ENCODE data around the gene ADAMTS2.

The ADAMTS2 gene

DNA sequence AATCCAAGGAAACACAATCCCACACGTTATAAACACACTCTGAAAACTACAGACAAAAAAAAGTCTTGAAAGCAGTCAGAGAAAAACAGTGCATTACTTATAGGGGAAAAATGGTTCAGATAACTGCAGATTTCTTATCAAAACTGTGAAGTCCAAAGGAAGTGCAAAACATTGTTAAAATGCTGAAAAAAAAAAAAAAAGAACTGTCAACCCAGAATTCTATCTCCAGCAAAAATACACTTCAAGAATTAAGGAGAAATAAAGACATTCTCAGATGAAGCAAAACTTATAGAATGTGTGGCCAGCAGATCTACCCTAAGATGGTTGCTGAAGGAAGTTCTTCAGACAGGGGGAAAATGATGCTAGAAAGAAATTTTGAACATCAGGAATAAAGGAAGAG is 40.4 kb downstream of the ADAMTS2 start:
- TF ChIP-seq, protein P1, sequence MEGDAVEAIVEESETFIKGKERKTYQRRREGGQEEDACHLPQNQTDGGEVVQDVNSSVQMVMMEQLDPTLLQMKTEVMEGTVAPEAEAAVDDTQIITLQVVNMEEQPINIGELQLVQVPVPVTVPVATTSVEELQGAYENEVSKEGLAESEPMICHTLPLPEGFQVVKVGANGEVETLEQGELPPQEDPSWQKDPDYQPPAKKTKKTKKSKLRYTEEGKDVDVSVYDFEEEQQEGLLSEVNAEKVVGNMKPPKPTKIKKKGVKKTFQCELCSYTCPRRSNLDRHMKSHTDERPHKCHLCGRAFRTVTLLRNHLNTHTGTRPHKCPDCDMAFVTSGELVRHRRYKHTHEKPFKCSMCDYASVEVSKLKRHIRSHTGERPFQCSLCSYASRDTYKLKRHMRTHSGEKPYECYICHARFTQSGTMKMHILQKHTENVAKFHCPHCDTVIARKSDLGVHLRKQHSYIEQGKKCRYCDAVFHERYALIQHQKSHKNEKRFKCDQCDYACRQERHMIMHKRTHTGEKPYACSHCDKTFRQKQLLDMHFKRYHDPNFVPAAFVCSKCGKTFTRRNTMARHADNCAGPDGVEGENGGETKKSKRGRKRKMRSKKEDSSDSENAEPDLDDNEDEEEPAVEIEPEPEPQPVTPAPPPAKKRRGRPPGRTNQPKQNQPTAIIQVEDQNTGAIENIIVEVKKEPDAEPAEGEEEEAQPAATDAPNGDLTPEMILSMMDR (IDR thresholded peaks at IDR 0.05; ENCODE audit: insufficient read depth, low read depth, low read length, missing control alignments), result no peak
- DNase-seq (ENCODE audit: low read depth), result no peak
- H3K4me3 ChIP-seq (ENCODE audit: low read depth, low read length), result no peak overlapping the region

DNA sequence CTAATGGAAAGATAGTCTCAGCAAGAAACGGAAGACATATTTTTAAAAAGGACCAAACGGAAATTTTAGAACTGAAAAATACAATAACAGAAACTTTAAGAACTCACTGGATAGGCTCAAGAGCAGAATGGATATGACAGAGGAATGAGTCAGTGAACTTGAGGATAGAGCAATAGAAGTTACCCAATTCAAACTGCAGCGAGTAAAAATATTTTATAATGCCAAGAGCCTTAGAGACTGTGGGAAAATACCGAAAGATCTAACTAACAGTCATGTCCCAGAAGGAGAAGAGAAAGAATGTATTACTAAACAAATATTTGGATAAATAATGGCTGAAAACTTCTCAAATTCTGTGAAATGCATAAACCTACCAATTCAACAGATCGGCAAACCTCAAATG is 40.8 kb downstream of the ADAMTS2 start:
- DNase-seq (ENCODE audit: low read depth), result no peak
- no peak overlapping the region for H3K4me3 ChIP-seq (ENCODE audit: low read depth, low read length)
- TF ChIP-seq, protein P1 (IDR thresholded peaks at IDR 0.05; ENCODE audit: insufficient read depth, low read depth, low read length, missing control alignments), result no peak

DNA sequence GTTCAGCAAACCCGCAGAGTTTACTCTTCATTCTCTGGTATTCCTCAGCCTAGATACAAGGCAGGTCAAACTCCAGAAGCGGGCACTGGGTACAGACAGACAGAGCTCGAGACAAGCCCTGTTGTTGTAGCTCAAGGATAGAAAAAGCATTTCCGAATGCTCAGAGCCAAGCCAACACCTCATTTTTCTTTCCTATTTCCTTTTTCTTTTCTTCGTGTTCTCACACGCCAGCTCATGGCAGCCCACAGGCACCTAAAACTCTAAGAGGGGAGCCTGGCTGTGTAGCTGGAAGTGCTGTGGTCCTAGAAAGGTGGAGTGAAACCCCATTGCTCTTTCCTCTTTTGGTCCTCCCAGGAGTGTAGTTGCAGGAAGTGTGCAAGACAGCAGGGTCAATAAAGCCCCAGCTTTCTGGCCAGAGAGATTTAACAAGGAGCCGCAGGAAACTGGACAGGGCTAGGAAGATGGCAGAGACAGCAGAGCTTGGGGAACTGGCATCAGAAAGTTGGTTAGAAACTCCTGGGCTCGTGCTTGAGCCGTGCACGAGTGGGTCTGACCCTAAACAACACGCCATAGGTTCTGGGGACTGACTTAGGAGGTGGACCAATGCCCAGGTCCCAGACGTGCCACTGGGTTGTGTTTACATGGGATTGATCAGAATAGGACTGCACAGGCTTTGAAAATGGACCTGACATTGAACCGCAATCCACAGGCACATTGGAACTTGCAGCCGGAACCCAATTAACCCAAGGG is 41.6 kb downstream of the ADAMTS2 start:
- DNase-seq (ENCODE audit: low read depth), result no peak
- TF ChIP-seq, protein P1 (IDR thresholded peaks at IDR 0.05; ENCODE audit: insufficient read depth, low read depth, low read length, missing control alignments), result no peak
- no peak overlapping the region for H3K4me3 ChIP-seq (ENCODE audit: low read depth, low read length)

DNA sequence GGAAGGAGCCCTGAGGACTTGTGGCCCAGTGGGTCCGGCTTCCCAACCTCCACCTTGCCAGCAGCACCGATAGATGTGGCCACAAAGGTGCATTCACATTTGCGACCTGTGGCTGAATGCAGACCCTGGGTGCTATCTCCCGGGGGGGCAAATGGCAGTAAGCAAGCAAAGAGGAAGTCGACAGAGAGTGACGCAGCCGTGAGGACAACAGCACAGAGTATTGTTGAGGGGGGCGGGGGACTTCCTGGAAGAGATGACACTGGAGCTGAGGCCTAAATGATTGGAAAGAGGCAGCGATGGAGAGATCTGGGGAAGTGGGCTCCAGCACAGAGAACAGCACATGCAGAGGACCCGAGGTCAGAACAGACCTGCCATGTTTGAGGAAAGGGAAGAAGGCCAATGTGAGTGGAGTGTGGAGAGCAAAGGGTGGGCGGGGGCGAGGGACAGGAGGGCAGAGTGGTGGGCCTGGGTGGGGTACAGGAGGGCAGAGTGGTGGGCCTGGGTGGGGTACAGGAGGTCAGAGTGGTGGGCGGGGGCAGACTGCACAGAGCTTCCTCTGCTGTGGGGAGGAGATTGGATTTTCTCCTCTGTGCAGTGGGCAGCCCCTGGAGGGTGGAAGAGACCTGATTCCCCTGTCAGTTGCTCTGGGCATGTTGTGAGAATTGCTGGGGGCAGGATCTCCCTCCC is 42.6 kb downstream of the ADAMTS2 start:
- no peak for DNase-seq (ENCODE audit: low read depth)
- H3K4me3 ChIP-seq (ENCODE audit: low read depth, low read length), result no peak overlapping the region
- TF ChIP-seq, protein P1 (IDR thresholded peaks at IDR 0.05; ENCODE audit: insufficient read depth, low read depth, low read length, missing control alignments), result no peak

DNA sequence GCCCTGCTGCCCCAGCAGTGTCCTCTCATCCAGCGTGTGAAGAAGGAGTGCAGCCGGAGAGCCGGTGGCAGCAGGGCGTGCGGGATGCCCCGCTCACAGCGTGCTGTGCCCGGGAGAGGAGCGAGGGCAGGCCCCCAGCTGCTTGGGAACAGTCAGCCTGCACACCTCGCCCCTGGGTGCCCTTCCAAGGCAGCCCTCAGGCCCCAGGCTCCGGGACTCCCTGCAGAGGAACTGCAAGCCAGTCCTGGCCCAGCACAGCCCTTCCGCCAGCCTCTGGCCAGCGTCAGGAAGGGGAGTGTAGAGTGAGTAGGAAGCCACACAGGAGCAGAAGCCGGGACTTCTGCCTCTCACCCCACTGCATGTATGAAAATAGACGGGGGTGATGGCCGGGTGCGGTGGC is 43.5 kb downstream of the ADAMTS2 start:
- TF ChIP-seq, protein P1 (IDR thresholded peaks at IDR 0.05; ENCODE audit: insufficient read depth, low read depth, low read length, missing control alignments), result no peak
- H3K4me3 ChIP-seq (ENCODE audit: low read depth, low read length), result no peak overlapping the region
- no peak for DNase-seq (ENCODE audit: low read depth)

DNA sequence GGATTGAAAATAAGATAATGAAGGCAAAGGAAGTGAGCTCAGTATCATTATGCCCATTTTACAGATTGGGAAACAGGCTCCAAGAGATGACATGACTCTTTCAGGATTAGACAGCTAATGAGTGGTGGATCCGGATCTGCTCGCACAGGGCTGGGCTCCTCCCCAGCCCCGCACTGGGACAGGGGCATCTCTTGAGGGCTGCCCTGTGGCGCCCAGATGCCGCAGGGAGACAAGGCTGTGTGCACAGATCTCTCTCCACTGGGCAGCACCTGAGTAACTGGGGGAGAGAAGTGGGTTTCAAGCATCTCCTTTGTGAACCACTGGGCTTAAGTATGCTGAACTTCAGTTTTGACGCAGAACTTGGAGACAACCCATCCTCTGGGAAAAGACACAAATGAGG is 43.9 kb downstream of the ADAMTS2 start:
- TF ChIP-seq, protein P1 (IDR thresholded peaks at IDR 0.05; ENCODE audit: insufficient read depth, low read depth, low read length, missing control alignments), result no peak
- no peak for DNase-seq (ENCODE audit: low read depth)
- H3K4me3 ChIP-seq (ENCODE audit: low read depth, low read length), result no peak overlapping the region
